ENCODE data around the gene PRPF6. TPM values are rescaled to one million over a fixed set of nuclear protein-coding genes. Genes with fewer than 3 reads are reported as not detected.

Gene PRPF6
- total RNA-seq, 2 experiments from 2014 or later = 66.5 to 67.7 TPM

DNA sequence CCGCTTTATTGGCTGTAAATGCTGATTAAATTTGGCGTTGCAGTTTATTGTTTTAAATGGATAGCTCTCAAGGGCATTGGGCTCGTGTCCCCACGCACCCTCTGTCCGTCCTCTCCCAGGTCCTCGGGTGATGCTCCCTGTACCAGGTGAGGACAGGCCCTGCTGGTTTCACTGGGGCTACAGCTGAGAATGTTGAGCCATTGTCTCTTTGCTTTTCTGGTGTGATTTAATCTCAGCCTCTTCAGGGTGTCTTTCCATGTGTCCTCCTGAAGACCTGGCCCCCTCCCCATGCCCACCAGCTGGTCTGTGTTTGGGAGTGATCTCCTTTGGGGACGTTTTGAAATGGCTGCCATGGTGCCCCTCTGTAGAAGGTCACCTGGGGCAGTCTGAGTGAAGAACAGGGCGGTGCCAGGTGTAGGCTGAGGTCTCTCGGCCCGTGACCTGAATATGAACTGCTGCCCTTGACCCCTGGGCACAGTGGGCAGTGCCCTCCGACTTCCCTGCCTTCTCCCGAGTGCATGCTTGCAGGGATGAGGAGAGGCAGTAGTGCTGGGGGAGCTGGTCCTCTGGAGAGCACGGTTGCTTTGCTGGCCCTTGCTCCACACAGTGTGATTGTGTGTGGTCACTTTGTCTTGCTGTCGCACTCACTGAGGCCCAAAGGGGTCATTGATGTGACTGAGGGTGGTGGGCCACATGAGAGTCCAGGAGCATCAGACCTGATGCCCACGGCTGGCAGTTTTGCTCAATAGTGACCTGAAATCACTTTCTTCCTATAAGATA, 42.6 kb downstream of the PRPF6 start:
- ChIA-PET CTCF (no interaction called here), POLR2A (no interaction called here)

DNA sequence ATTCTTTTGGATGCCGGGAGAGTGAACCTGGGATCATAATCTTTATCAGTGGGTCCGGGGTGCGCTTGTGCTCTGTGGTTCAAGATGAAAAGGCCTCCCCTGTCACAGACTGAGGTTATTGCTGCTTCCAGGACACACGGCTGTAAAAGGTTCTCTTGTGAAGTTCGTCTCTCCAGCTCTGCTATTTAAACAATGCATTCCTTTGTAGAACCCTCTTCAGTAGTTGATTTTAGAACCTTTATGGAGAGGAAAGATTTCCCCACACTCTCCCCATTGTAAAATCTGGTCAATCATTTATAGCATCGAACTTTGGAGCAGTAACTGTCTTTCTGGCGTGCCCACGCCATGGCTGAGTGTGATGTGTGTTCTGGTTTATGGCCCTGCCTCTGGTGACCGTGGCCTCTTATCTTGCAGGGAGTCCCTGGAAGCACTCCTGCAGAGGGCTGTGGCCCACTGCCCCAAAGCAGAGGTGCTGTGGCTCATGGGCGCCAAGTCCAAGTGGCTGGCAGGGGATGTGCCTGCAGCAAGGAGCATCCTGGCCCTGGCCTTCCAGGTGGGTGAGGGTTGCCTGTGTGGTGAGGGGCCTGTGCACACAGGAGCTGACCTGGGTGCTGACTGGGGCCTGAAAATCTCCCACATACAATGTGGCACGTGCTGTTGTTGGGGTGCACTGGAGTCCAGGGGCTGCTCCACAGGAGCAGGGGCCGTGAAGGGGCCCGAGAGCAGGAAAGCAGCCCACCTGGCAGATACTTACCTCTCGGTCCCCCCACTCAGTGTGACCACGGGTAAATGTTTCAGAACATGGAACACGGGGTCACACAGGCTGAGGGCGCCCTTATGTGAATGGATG, 43.4 kb downstream of the PRPF6 start:
- ChIA-PET CTCF (interaction anchor here (0.9 kb wide), 1 partner anchor 15 kb away, joined by 3 read pairs; no protein-coding TSS in a partner anchor), POLR2A (no interaction called here)

DNA sequence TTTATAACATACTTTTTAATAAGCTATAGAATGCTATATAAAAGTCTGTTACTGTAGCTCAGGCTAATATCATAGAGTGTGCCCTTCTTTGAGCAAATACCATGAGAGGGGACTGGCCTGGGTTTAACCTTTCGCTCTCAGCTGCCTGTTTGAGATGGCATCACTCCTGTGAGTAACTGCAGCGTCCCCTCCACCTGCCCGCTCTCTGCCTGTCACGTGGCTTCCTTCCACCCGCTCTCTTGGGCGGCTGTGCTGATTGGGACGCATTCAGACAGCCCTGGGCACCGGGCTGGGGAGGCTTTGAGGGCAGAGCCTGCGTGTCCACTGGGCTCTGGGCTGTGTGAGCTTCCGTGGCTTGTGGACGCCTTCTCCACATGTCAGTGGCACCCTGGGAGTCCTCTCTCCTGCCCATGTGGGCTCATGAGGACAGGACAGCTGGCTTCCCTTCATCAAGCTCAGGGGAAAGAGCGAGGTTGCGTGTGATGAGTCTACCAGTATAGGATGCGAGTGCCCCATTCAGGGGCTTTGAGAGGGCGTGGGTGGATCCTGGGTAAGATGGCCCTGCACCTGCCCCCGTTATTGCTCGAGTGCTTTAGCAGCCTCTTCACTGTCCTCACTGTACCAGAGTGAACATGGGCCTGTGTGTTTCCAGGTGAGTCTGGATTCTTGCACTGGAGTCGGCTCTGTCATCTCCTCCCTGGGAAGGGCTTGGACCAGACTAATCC, 44.3 kb downstream of the PRPF6 start:
- POLR2A ChIA-PET = no interaction called here
- CTCF ChIA-PET = interaction anchor here (0.9 kb wide), 1 partner anchor 14 kb away, joined by 3 read pairs; no protein-coding TSS in a partner anchor

DNA sequence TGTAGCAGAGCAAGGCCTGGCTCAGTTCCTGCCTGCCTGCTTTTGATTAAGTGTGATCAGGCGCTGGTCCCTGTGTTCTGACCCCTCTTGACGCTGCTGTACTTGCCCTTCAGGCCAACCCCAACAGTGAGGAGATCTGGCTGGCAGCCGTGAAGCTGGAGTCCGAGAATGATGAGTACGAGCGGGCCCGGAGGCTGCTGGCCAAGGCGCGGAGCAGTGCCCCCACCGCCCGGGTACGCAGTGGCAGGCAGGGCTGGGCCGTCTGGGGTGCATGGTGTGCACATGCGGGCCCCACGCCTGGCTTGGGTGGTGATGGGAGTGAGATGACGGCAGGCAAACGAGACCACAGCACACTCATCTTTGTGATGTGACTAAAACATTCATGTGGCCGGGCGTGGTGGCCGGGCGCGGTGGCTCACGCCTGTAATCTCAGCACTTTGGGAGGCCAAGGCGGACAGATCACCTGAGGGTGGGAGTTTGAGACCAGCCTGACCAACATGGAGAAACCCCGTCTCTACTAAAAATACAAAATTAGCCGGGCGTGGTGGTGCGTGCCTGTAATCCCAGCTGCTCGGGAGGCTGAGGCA, 45.0 kb downstream of the PRPF6 start:
- ChIA-PET CTCF (no interaction called here), POLR2A (no interaction called here)

DNA sequence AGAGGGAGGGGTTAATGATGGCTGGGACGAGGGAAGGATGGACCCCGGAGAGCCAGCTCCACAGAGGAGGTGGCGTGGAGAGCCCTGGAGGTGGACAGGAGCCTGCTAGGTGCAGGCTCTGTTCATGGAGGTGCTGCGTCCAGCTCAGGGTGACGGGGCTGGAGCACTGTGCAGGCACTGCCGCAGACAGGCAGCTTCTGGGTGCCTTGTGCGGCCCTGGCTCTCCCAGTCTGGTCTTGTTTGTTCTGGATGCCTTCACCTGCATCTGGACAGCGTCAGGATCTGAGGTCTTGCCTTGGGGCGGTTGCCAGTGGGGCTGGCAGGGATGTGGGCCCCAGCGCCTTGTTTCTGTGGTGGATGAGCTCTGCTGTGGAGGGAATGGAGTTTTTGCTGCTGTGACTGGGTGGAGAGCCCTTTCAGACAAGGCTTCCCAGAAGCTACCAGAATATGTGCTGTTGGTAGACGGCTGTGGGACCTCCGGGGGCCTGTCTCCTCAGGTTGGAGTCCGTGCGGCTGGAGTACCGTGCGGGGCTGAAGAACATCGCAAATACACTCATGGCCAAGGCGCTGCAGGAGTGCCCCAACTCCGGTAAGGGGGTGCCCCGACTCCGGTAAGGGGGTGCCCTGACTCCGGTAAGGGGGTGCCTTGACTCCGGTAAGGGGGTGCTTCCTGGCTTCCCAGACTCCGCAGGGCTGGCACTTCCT, 47.2 kb downstream of the PRPF6 start:
- CTCF ChIA-PET = interaction anchor here (1.3 kb wide), 1 partner anchor 10 kb away, joined by 4 read pairs; no protein-coding TSS in a partner anchor

DNA sequence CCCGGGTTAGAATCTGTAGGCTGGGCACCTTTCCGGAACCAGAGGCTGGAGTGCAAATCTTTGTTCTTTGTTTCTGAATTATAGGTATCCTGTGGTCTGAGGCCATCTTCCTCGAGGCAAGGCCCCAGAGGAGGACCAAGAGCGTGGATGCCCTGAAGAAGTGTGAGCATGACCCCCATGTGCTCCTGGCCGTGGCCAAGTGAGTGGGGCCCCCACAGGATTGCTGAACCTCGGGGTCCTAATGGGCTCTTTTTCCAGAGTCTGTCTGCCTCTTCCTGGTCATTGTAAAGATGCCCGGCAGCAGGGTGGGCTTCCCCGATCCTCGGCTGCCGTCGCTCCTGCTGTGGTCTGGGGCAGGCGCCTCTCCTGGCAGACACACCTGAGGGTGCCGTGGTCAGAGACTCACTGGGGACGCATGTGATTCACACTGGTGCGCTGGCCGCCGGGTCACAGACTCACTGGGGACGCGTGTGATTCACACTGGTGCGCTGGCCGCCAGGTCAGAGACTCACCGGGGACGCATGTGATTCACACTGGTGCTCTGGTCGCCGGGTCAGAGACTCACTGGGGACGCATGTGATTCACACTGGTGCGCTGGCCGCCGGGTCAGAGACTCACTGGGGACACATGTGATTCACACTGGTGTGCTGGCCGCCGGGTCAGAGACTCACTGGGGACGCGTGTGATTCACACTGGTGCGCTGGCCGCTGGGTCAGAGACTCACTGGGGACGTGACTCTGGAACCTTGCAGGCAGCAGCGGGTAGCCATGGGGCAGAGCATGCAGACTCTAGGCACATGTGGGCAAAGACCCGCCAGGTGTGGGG, 48.6 kb downstream of the PRPF6 start:
- CTCF ChIA-PET = interaction anchor here (1.2 kb wide), 1 partner anchor 9 kb away, joined by 3 read pairs; no protein-coding TSS in a partner anchor
- POLR2A ChIA-PET = no interaction called here

More for the DNA sequence above, 47.2 kb downstream of the PRPF6 start:
- POLR2A ChIA-PET = no interaction called here

DNA sequence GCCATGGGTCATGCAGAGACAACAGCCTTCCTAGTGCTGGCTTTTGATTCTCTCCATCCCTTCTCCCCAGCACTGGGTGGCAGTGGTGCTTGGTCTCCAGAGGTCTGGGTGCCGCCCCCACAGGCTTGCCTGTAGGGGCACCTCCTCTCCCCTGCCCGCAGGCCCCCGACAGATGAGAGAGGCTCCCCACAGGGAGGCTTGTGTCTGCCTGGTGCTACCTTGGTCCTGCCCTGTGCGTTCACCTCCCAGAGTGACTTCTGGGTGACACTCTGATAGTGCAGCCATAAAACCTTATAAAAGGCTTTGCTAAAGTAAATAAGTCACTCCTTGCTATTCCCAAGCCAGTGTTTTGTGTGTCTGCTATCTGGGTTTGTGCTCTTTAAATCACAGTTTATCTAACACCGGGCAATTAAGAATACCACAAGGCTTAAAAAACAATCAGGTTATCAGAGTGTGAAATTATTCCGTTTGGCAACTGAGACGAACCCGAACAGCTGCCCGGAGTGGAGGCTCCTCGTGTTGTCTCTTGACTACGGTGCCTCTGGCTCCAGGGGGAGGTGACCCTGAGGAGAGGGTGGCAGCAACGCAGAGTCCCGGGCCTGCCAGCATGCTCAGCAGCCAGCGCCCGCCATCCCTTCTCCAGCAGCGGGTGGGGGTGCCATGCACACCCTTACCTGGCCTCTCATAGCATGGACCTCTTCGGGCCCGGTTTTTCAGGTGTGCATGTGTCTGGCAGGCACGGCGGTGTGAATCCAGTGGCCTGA, 49.6 kb downstream of the PRPF6 start:
- POLR2A ChIA-PET = no interaction called here
- CTCF ChIA-PET = interaction anchor here (1.0 to 1.2 kb wide), 2 partner anchors 8 to 90 kb away, joined by 3 read pairs; no protein-coding TSS in a partner anchor

DNA sequence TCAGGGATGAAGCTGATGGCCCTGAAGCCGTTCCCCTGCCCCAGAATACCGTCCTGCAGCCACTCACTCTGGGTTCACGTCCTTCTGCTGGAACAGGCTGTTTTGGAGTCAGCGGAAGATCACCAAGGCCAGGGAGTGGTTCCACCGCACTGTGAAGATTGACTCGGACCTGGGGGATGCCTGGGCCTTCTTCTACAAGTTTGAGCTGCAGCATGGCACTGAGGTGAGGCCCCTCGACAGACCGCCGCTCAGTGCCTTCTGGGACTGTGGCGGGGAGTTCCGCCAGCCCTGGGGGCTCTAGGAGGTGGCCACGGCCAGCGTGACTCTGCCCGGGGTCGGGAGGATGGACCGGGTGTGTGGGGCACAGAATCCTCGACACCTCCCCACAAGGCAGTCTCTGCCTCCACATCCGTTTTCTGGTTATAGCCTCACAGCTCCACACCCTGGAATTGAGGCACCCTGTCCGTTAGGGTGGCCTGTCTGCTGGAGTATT, 50.9 kb downstream of the PRPF6 start:
- CTCF ChIA-PET = interaction anchor here (0.7 to 1.1 kb wide), 4 partner anchors 18 to 504 kb away, joined by 3 to 4 read pairs (median 3); no protein-coding TSS in a partner anchor
- POLR2A ChIA-PET = no interaction called here

DNA sequence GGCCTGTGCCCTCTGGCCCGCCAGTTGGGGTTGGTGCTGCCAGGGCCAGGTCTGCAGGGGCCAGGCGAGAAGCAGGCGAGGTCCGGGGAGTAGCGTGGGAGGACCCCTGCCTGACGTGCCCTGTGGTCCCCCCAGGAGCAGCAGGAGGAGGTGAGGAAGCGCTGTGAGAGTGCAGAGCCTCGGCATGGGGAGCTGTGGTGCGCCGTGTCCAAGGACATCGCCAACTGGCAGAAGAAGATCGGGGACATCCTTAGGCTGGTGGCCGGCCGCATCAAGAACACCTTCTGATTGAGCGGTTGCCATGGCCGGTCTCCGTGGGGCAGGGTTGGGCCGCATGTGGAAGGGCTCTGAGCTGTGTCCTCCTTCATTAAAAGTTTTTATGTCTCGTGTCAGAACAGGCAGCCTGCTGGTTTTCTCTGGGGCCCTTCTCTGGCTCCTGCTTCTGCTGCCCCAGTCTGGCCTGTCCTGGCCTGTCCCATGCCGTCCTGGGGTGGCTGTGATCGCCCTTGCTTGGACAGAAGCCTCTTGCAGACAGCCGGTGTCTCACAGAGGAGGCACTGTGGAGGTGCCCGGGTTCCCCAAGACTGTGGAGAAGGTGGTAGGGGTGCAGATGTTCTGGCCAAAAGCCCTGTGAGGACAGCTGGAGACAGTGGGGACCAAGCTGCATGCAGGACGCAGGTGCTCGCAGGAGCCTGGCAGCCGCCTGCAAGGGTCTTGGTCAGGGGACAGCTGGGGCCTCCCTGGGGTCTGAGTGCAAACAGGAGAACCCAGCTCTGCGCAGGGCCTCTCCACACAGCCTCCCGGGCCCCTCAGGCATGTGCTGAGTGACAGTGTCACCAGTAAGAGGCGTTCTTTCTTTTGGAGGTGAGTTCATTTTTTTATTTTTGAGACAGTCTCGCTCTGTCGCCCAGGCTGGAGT, 52.0 kb downstream of the PRPF6 start:
- ChIA-PET CTCF (interaction anchor here (1.1 to 1.4 kb wide), 4 partner anchors 24 to 536 kb away, joined by 3 read pairs; partner anchors contain the start of gene SAMD10), POLR2A (interaction anchor here (0.5 kb wide), 1 partner anchor 1845 kb away, joined by 5 read pairs; no protein-coding TSS in a partner anchor)

DNA sequence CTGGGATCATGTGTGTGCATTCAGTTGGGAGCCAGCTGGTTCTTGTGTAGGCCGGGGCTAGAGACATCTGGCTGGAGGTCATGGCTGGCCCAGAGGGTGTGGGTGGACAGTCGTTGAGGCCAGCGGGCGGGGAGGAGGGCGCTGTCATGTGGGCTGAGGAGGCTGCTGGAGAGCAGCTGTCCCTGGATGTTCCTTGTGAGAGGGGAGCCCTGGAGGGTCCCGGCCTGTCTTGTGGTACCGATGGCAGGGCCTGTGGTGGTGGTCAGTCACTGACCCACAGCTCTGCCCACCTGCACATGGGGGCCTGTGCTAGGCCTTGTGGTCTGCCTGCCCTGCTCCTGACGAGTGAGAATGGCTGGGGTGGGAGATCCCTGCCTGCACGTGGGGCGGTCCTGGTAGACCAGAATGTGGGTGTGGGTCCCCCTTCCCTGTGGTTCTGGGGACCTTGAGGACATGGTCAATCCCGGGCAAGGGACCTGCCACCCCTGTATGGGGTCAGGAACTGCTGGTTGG, 53.1 kb downstream of the PRPF6 start:
- ChIA-PET CTCF (interaction anchor here (1.1 to 1.4 kb wide), 4 partner anchors 20 to 538 kb away, joined by 3 read pairs; partner anchors contain the start of gene SAMD10), POLR2A (interaction anchor here (0.6 kb wide), 1 partner anchor 27 kb away, joined by 3 read pairs; no protein-coding TSS in a partner anchor)

DNA sequence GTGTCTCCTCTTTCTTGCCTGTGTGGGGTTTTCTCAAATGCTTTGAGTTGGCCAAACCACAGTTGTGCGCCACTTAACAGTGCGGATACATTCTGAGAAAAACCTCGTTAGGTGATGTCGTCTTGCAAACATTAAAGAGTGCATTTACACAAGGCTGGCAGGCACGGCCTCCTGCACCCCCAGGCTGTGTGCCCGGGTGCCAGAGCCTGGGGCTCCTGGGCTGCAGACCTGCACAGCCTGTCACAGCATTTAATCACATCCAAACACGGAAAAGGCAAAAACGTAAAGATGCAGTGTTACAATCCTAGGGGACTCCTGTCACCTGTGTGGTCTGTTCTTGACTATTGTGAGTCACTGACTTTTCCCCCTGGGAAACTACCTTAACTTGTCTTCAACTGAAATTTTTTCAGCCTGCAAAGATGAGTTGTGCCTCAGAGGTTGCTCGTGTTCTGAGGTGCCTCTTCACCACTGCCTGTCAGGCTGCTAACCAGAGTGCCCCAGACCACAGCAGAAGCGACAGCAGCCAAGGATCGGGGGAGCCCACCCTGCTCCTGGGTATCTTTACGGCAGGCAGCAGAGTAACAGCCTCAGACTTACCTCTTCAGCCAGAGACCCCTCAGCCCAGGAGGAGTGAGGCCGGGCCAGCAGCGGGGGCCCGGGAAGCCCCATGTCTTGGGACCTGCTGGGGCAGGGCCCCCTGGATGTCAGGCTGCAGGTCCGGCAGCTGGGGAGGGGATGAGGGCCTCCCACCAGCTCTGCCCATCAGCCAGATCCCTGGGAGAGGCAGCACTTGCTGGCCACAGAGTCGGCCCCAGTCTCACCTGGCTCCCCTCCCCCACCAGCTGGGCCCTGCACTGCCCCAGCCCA, 54.4 kb downstream of the PRPF6 start:
- CTCF ChIA-PET = interaction anchor here (0.6 to 6.2 kb wide), 3 partner anchors 24 to 85 kb away, joined by 3 to 38 read pairs (median 3); partner anchors contain the start of gene SAMD10
- POLR2A ChIA-PET = no interaction called here

DNA sequence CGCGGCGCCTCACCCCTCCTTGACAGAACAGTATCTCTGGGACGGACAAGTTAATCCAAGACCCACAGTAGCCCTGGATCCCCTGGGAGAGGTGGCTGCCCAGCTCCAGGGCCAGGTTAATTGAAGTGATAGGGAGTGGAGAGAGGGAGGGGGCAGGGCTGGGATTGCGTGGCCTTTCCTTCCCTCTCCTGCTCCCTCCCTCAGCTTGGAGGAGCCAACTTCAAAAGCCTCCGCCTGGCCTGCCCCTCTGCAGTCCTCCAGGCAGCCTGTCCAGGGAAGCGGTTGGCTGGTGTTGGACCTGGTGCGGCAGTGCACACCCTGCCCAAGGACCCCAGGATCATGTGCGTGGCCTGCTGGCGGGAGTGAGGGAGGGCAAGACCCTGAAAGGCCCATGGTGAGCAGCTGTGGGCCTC, 55.0 kb downstream of the PRPF6 start, which contains the start of gene C20orf204:
TSS of gene C20orf204 (plus strand) at position 250 of the 413 bp plus-strand sequence. CDS start at position 392, 142 bp downstream.
- ChIA-PET POLR2A (no interaction called here), CTCF (interaction anchor here (1.2 to 6.2 kb wide), 3 partner anchors 56 to 84 kb away, joined by 3 to 38 read pairs (median 4); partner anchors contain the start of gene SAMD10)

DNA sequence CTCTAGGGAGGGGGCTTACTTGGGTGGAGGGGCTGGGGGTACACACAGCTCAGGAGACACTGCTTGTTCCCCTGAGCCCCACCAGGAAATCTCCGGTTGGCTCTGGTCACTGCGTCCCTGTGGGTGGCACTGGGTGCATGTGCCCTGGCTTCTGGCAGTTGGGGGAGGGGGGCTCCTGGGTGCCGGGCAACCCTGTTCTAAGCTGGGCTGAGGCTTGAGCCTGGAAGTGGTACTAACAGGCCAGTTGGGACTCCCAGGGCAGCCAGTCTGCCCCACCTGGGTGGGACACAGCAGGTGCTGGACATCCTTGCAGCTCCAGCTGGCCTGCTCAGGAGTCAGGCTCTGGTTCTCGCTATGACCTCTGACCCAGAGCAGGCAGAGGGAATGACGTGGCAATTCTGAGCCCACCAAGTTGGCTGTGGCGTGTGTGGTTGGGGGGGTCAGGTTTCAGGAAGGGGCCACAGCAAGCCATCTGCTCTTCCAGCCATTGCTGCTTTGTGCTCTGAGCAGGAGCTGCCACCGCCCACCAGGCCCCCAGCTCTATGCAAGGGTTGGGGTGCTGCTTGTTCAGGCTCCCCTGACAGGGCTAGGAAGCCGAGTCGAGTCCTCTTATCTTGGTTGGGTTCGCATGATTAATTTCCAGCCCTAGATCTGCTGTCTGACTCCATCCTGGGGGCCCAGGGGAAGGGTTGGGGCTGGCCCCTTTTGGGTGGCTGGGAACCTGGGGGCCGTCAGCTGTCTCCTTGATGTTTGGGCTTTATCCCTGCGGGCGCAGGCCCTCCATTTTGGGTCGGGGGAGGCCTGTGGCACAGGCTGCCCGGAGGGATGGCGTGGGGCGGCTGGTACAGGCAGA, 55.6 kb downstream of the PRPF6 start:
- ChIA-PET POLR2A (interaction anchor here (1.1 kb wide), 1 partner anchor 80 kb away, joined by 3 read pairs; the partner anchor contains the start of gene UCKL1), CTCF (interaction anchor here (1.2 to 6.2 kb wide), 5 partner anchors 23 to 84 kb away, joined by 4 to 67 read pairs (median 38); partner anchors contain the start of genes PRPF6, SAMD10 and TCEA2)

Data from activated CD8-positive, alpha-beta memory T cell treated with anti-CD3 and anti-CD28 coated beads for 36 hours (primary cell).